Posterior cingulate gyrus (tissue), 11 donors: ENCODE results near the gene ZNF362.
A peak's percentile ranks its signal among the peaks of the same experiment; 100 is the strongest.
"Not testable (repeated sequence)": the region's sequence is repeated elsewhere in the genome, so short reads cannot be mapped to it uniquely, and the experiment has no call there.

Experiments used
- DNase-seq, 10 donors: peaks; one replicate each; pipeline versions ENCODE4 v3.0.0 to v3.0.0-alpha.2; 2020 to 2021; ENCODE audit warnings: mixed read lengths in 3 of 10
- intact Hi-C: fragments of 100-400 bp; cut with DNase I; formaldehyde crosslinking; loops from one replicate; pipeline ENCODE4 v1.15.1; 2023

The ZNF362 gene

GRCh38 chr1:33256471-33257206 lies at the start of gene ZNF362:
Gene ZNF362 (plus strand): TSS chr1:33256492. CDS start chr1:33270575, 14,083 bp downstream.
- peak in 9 of 10 donors; percentile 34 to 94 (median 56) for DNase-seq
- intact Hi-C loops, result loop anchor here (5.0 kb wide), 1 partner anchor 74 kb away; the partner anchor contains the start of gene TRIM62

GRCh38 chr1:33211972-33212371 lies 44.3 kb upstream of the ZNF362 start:
- DNase-seq, result no peak
- intact Hi-C loops, result no loop called here

- intact Hi-C loops, result no loop called here
- DNase-seq, result no peak
Measured at GRCh38 chr1:33219886-33220661, 36.2 kb upstream of the ZNF362 start.

- intact Hi-C loops, result no loop called here
Measured at GRCh38 chr1:33220676-33221384, 35.5 kb upstream of the ZNF362 start.

GRCh38 chr1:33221385-33221758 lies 34.9 kb upstream of the ZNF362 start:
- intact Hi-C loops, result no loop called here
- DNase-seq, result no peak

More at GRCh38 chr1:33220676-33221384, 35.5 kb upstream of the ZNF362 start:
- DNase-seq, result no peak

GRCh38 chr1:33222381-33222780 lies 33.9 kb upstream of the ZNF362 start:
- intact Hi-C loops, result no loop called here
- no peak for DNase-seq

- intact Hi-C loops, result no loop called here
- DNase-seq, result no peak
Measured at GRCh38 chr1:33224166-33224707, 32.1 kb upstream of the ZNF362 start.

GRCh38 chr1:33225586-33225985 lies 30.7 kb upstream of the ZNF362 start:
- no peak for DNase-seq
- intact Hi-C loops, result no loop called here

- no peak for DNase-seq
- intact Hi-C loops, result no loop called here
Measured at GRCh38 chr1:33228935-33229487, 27.3 kb upstream of the ZNF362 start.

GRCh38 chr1:33231166-33231565 lies 25.1 kb upstream of the ZNF362 start:
- intact Hi-C loops, result no loop called here

GRCh38 chr1:33232716-33233115 lies 23.6 kb upstream of the ZNF362 start:
- intact Hi-C loops, result no loop called here
- no peak for DNase-seq

More at GRCh38 chr1:33231166-33231565, 25.1 kb upstream of the ZNF362 start:
- no peak for DNase-seq

GRCh38 chr1:33234131-33234530 lies 22.2 kb upstream of the ZNF362 start:
- intact Hi-C loops, result no loop called here
- DNase-seq, result no peak

GRCh38 chr1:33234588-33234990 lies 21.7 kb upstream of the ZNF362 start:
- no peak for DNase-seq
- intact Hi-C loops, result no loop called here

GRCh38 chr1:33235521-33235920 lies 20.8 kb upstream of the ZNF362 start:
- DNase-seq, result no peak
- intact Hi-C loops, result no loop called here

- peak in 1 of 10 donors; percentile 4 for DNase-seq
- intact Hi-C loops, result no loop called here
Measured at GRCh38 chr1:33236498-33236897, 19.8 kb upstream of the ZNF362 start.

GRCh38 chr1:33237579-33237978 lies 18.7 kb upstream of the ZNF362 start:
- intact Hi-C loops, result no loop called here
- DNase-seq, result peak in 1 of 10 donors; percentile 43

GRCh38 chr1:33238194-33238724 lies 18.0 kb upstream of the ZNF362 start:
- intact Hi-C loops, result not testable (repeated sequence)
- DNase-seq, result peak in 1 of 10 donors; percentile 22

GRCh38 chr1:33239410-33239809 lies 16.9 kb upstream of the ZNF362 start:
- peak in 1 of 10 donors; percentile 10 for DNase-seq
- intact Hi-C loops, result not testable (repeated sequence)

GRCh38 chr1:33241866-33242265 lies 14.4 kb upstream of the ZNF362 start:
- intact Hi-C loops, result no loop called here
- DNase-seq, result no peak

- intact Hi-C loops, result no loop called here
- DNase-seq, result no peak
Measured at GRCh38 chr1:33242652-33243051, 13.6 kb upstream of the ZNF362 start.
